GM12878 (cell line): ENCODE results near the gene RPS16. TPM values are rescaled to one million over a fixed set of nuclear protein-coding genes. Genes with fewer than 3 reads are reported as not detected.

ENCODE experiments used
- BHLHE40 ChIP-seq, 2 experiments: fragments of 450-650 bp in 1 of 2; IDR thresholded peaks; 2 replicates each; pipeline ENCODE4 v1.6.1; 2011 to 2017; ENCODE audit warnings: low read depth in 2 of 2, borderline replicate concordance in 1 of 2, improper control_type of control experiment in 1 of 2, low read length in 1 of 2, mild to moderate bottlenecking in 1 of 2
- CHD1 ChIP-seq: IDR thresholded peaks from 2 replicates; pipeline ENCODE4 v1.6.1; 2012; ENCODE audit warnings: low read depth, low read length, improper control_type of control experiment
- EED ChIP-seq: sonication (generic); IDR thresholded peaks from 2 replicates; pipeline ENCODE4 v1.6.1; 2016; ENCODE audit warnings: antibody characterized with exemption, low read depth
- NR2C1 ChIP-seq: fragments of 450-650 bp; IDR thresholded peaks from 2 replicates; pipeline ENCODE4 v1.6.1; 2017; ENCODE audit warnings: antibody characterized with exemption, mild to moderate bottlenecking, moderate library complexity
- POLR2AphosphoS2 ChIP-seq: IDR thresholded peaks from 2 replicates; pipeline ENCODE4 v1.6.1; 2011; ENCODE audit warnings: low read depth, mild to moderate bottlenecking, low read length, improper control_type of control experiment, moderate library complexity
- POU2F2 ChIP-seq: IDR thresholded peaks from 3 replicates; pipeline ENCODE4 v1.6.1; 2011; ENCODE audit warnings: low read depth, mild to moderate bottlenecking, low read length, borderline replicate concordance
- RBBP5 ChIP-seq: fragments of 200-600 bp; sonication (generic); conservative IDR thresholded peaks from 2 replicates; pipeline ENCODE4 v1.6.1; 2016
- RCOR1 ChIP-seq: conservative IDR thresholded peaks from 2 replicates; pipeline ENCODE4 v1.6.1; 2012; ENCODE audit warnings: low read depth, low read length, improper control_type of control experiment
- RFX5 ChIP-seq: IDR thresholded peaks from 2 replicates; pipeline ENCODE4 v1.6.1; 2011; ENCODE audit warnings: low read depth, low read length, improper control_type of control experiment
- SIN3A ChIP-seq: IDR thresholded peaks from 2 replicates; pipeline ENCODE4 v1.6.1; 2012; ENCODE audit warnings: low read depth, low read length, improper control_type of control experiment
- SMARCA5 ChIP-seq: fragments of 450-650 bp; IDR thresholded peaks from 2 replicates; pipeline ENCODE4 v1.6.1; 2017; ENCODE audit warnings: mild to moderate bottlenecking
- STAT3 ChIP-seq: IDR thresholded peaks from 2 replicates; pipeline ENCODE4 v1.6.1; 2011; ENCODE audit warnings: low read depth, low read length, improper control_type of control experiment
- WRNIP1 ChIP-seq: IDR thresholded peaks from 2 replicates; pipeline ENCODE4 v1.6.1; 2011; ENCODE audit warnings: low read depth, low read length, improper control_type of control experiment, borderline replicate concordance
- ZNF24 ChIP-seq: fragments of 450-650 bp; IDR thresholded peaks from 2 replicates; pipeline ENCODE4 v1.6.1; 2017; ENCODE audit warnings: antibody characterized with exemption, mild to moderate bottlenecking
- polyA plus RNA-seq, 11 experiments: library from polyadenylated mRNA; depleted of rRNA in 4 of 11; unstranded in 6 of 11; stranded (reverse) in 5 of 11; fragments of >200 nt; fragmentation: Nextera tagmentation in 4 of 11; fragmentation: Illumina TruSeq in 1 of 11; extraction: Ambion mirVana in 4 of 11; extraction: Trizol in 1 of 11; gene quantifications; 1 replicate in 1 of 11; 2 replicates in 10 of 11; pipeline versions ENCODE4 v1.2.1 to v1.2.3, GENCODE V29; 2011 to 2016; ENCODE audit warnings: inconsistent platforms in 2 of 11, missing spikeins in 2 of 11, low read depth in 1 of 11
- total RNA-seq, 4 experiments: library from RNA; depleted of rRNA in 3 of 4; stranded (reverse); fragments of >200 nt in 3 of 4; fragmentation: Illumina TruSeq in 1 of 4; extraction: Trizol in 1 of 4; gene quantifications; 2 replicates each; pipeline versions ENCODE4 v1.2.1 to v1.2.3, GENCODE V29; 2013 to 2021
- TF ChIP-seq, protein P1 (sequence below): IDR thresholded peaks from 2 replicates; pipeline ENCODE4 v1.6.1; 2011; ENCODE audit warnings: borderline replicate concordance, low read depth, mild to moderate bottlenecking, moderate library complexity, mixed read lengths, low read length; ENCODE audit not compliant: insufficient read depth; ENCODE audit errors: extremely low read length
- TF ChIP-seq, protein P2 (sequence below): fragments of 450-650 bp; IDR thresholded peaks from 2 replicates; pipeline ENCODE4 v1.6.1; 2017; ENCODE audit warnings: low read depth, mild to moderate bottlenecking, moderate library complexity
- TF ChIP-seq, protein P3 (sequence below): IDR thresholded peaks from 2 replicates; pipeline ENCODE4 v1.6.1; 2012; ENCODE audit warnings: low read depth, low read length, improper control_type of control experiment
- TF ChIP-seq, protein P4 (sequence below): IDR thresholded peaks from 2 replicates; pipeline ENCODE4 v1.6.1; 2012; ENCODE audit warnings: mild to moderate bottlenecking, low read depth, low read length
- TF ChIP-seq, protein P5 (sequence below): fragments of 450-650 bp; formaldehyde crosslinking; IDR thresholded peaks from 2 replicates; pipeline ENCODE4 v1.4.0; 2022; ENCODE audit warnings: mild to moderate bottlenecking, moderate library complexity

Gene RPS16
- total and polyA plus RNA-seq, 10 of the 15 experiments (the other 5 are each of a cell fraction or from before 2014, with no cell fraction given): 148 to 4,810 (median 2,343) TPM

DNA sequence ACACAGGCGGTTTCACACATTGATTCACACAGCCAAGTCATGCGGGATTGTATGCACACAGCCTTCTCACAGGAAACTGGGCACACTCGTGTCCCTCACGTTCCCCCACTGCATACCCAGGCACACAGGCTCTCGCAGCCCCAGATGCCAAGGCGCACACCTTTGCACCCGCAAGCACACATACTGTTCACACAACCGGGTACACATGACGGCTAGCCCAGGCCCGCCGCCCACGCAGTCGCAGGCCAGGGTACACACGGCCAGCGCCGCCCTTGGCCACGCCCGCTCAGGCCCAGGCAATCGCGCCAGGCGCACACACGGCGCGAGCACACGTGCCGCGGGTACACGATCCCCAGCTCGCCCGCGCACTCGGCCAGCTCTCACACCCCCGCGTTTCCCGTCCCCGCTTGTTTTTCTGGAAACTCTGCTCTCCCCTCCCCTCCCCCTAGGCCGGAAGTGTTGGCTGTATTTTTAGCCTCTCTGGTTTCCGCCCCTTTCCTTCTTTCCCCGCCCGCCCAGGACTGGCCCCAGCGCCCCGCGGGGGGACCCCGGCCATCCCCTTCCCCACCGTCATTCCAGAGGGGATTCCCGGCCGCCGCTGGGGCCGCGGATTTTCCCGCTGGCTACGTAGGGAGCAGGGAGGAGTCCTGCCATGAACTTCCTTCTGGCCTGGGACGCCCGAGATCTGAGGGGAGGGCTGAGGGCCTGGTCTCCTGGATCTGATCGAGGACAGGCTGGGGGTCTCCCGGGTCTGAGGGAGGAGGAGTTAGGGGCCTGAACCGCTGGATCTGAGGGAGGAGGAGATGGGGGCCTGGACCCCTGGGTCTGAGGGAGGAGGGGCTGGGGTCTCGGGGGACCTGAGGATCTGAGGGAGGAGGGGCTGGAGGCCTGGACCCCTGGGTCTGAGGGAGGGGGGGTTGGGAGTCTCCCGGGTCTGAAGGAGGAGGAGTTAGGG lies 33.1 kb downstream of the RPS16 start (continued):
- TF ChIP-seq, protein P1, sequence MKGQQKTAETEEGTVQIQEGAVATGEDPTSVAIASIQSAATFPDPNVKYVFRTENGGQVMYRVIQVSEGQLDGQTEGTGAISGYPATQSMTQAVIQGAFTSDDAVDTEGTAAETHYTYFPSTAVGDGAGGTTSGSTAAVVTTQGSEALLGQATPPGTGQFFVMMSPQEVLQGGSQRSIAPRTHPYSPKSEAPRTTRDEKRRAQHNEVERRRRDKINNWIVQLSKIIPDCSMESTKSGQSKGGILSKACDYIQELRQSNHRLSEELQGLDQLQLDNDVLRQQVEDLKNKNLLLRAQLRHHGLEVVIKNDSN: peak; percentile 64
- TF ChIP-seq BHLHE40 (IDR thresholded peaks at IDR 0.05; ENCODE audit: borderline replicate concordance in 1 of 2, low read depth in 2 of 2, low read length in 1 of 2): peak; percentile 99 to 100
- no peak; the same call in 1 of the 2 replicates for TF ChIP-seq CHD1
- TF ChIP-seq, protein P2, sequence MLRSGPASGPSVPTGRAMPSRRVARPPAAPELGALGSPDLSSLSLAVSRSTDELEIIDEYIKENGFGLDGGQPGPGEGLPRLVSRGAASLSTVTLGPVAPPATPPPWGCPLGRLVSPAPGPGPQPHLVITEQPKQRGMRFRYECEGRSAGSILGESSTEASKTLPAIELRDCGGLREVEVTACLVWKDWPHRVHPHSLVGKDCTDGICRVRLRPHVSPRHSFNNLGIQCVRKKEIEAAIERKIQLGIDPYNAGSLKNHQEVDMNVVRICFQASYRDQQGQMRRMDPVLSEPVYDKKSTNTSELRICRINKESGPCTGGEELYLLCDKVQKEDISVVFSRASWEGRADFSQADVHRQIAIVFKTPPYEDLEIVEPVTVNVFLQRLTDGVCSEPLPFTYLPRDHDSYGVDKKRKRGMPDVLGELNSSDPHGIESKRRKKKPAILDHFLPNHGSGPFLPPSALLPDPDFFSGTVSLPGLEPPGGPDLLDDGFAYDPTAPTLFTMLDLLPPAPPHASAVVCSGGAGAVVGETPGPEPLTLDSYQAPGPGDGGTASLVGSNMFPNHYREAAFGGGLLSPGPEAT: peak; percentile 40; the same call in 1 of the 2 replicates
- TF ChIP-seq RFX5: 0 out of 2 replicates have a peak, but pooled peaks have one; percentile 44
- no peak for TF ChIP-seq RBBP5
- TF ChIP-seq RCOR1: 0 out of 2 replicates have a peak, but pooled peaks have one; percentile 30
- TF ChIP-seq EED: peak; percentile 84
- peak; percentile 29; the same call in 1 of the 2 replicates for TF ChIP-seq SIN3A
- TF ChIP-seq, protein P3, sequence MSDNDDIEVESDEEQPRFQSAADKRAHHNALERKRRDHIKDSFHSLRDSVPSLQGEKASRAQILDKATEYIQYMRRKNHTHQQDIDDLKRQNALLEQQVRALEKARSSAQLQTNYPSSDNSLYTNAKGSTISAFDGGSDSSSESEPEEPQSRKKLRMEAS: peak; percentile 91
- TF ChIP-seq POU2F2: peak; percentile 69; the same call in 1 of the 3 replicates
- TF ChIP-seq STAT3: no peak
- TF ChIP-seq NR2C1: no peak
- no peak for TF ChIP-seq WRNIP1
- 0 out of 2 replicates have a peak, but pooled peaks have one; percentile 90 for TF ChIP-seq POLR2AphosphoS2
- TF ChIP-seq, protein P4, sequence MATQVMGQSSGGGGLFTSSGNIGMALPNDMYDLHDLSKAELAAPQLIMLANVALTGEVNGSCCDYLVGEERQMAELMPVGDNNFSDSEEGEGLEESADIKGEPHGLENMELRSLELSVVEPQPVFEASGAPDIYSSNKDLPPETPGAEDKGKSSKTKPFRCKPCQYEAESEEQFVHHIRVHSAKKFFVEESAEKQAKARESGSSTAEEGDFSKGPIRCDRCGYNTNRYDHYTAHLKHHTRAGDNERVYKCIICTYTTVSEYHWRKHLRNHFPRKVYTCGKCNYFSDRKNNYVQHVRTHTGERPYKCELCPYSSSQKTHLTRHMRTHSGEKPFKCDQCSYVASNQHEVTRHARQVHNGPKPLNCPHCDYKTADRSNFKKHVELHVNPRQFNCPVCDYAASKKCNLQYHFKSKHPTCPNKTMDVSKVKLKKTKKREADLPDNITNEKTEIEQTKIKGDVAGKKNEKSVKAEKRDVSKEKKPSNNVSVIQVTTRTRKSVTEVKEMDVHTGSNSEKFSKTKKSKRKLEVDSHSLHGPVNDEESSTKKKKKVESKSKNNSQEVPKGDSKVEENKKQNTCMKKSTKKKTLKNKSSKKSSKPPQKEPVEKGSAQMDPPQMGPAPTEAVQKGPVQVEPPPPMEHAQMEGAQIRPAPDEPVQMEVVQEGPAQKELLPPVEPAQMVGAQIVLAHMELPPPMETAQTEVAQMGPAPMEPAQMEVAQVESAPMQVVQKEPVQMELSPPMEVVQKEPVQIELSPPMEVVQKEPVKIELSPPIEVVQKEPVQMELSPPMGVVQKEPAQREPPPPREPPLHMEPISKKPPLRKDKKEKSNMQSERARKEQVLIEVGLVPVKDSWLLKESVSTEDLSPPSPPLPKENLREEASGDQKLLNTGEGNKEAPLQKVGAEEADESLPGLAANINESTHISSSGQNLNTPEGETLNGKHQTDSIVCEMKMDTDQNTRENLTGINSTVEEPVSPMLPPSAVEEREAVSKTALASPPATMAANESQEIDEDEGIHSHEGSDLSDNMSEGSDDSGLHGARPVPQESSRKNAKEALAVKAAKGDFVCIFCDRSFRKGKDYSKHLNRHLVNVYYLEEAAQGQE: no peak
- TF ChIP-seq SMARCA5: peak; percentile 67; the same call in 1 of the 2 replicates
- TF ChIP-seq ZNF24: no peak
- TF ChIP-seq, protein P5, sequence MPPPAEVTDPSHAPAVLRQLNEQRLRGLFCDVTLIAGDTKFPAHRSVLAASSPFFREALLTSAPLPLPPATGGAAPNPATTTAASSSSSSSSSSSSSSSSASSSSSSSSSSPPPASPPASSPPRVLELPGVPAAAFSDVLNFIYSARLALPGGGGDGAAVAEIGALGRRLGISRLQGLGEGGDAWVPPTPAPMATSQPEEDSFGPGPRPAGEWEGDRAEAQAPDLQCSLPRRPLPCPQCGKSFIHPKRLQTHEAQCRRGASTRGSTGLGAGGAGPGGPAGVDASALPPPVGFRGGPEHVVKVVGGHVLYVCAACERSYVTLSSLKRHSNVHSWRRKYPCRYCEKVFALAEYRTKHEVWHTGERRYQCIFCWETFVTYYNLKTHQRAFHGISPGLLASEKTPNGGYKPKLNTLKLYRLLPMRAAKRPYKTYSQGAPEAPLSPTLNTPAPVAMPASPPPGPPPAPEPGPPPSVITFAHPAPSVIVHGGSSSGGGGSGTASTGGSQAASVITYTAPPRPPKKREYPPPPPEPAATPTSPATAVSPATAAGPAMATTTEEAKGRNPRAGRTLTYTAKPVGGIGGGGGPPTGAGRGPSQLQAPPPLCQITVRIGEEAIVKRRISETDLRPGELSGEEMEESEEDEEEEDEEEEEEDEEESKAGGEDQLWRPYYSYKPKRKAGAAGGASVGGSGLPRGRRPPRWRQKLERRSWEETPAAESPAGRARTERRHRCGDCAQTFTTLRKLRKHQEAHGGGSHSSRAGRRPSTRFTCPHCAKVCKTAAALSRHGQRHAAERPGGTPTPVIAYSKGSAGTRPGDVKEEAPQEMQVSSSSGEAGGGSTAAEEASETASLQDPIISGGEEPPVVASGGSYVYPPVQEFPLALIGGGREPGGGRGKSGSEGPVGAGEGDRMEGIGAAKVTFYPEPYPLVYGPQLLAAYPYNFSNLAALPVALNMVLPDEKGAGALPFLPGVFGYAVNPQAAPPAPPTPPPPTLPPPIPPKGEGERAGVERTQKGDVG (CRISPR knock-in tag): no peak
